Stimulated activated CD8-positive, alpha-beta memory T cell treated with anti-CD3 and anti-CD28 coated beads, Interleukin-7, amount 100 ng/mL, for 48 hours (primary cell): ENCODE results near the gene CRACR2A.

Experiments used
- DNase-seq, 2 donors: peaks; one replicate each; pipeline ENCODE4 v3.0.0-alpha.2; 2020; ENCODE audit warnings: low read depth in 1 of 2; ENCODE audit errors: extremely low read depth in 1 of 2

CRACR2A gene

DNA sequence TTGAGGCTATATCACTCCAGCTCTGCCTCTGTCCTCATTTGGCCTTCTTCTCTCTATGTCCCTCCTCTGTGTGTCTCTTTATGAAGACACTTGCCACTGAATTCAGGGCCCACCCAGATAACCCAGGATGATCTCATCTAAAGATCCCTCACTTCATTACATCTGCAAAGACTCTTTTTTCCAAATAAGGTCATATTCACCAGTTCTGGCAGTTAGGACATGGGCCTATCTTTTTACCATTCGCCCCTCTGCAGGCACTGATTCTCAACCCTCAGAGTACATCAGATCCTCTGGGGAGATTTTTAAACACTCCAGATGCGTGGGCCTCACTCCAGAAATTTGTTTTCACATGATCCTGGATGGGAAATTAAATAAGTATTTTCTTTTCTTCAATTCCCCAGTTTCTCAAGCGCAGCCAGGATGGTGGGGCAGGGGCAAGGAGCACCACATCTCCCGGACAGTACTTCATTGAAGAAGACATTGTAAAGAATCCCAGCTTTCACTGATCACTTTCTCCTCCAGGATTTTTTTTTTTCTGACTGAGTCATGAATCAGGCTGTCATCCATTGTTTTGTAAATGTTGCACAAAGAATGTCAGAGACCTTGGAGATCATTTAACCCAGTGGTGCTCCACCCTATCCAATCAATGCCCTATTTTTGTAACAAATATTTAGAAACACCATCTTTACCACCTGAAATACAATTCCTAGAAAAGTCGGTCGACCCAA, 27.4 kb downstream of the CRACR2A start:
- DNase-seq, result no peak

GRCh38 chr12:3723916-3724805, 28.7 kb downstream of the CRACR2A start:
- DNase-seq, result no peak

DNA sequence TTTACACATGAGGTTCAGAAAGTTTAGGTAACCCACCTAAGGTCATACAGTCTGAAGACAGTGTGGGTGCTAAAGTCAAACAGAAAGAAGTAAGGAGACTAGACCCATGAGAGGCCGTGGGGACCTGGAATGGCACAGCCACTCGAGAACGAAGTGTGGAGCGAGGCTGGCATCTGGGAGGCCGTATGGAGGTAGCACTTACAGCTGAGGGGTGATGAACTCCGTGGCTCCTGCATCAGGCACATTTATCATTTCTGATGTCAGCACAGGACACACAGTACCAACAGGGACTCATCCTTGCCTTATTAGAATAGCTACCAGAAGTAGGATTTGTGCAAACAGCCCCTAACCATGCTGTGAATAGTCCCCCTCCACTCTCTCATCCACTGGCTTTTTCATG, 30.5 kb downstream of the CRACR2A start:
- DNase-seq, result no peak

DNA sequence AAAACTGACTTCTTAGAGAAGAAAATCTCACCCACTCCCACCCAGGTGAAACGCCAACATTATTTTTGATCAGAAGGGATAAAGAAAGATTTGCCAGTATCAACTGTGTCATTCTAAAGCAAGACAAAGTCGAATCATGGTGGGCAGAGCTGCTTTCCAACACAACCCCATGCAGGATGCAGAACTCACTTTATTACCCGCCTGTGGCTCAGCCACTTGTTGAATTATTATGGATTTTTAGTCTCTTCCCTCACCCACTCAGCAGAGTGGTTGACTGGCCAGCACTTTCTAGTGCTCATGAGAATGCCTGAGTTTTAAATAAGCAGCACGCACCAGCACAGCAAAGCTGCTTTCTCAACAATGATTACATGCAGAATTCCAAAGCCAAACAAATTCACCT, 32.1 kb downstream of the CRACR2A start:
- no peak for DNase-seq

- DNase-seq, result no peak
Observed at GRCh38 chr12:3718100-3718499, 34.8 kb downstream of the CRACR2A start.

GRCh38 chr12:3717283-3717898, 35.5 kb downstream of the CRACR2A start:
- no peak for DNase-seq

DNA sequence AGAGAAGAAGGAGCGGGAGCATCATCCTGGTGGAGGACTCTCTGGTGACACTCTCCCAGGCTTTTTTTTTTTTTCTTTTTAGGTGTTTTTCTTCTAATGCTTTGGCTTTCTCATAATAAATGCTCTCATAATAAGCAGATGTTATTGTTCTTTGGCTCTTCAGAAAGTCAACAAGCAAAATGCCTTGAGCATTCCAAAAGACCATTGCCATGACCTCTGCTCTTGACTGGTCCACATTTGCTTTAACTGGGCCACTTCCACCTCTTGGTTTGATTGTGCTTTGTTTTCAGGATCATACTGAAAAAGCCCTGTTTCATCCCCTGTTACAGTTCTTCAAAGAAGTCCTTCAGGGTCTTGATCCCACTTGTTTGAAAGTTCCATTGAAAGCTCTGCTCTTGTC, 36.9 kb downstream of the CRACR2A start:
- no peak for DNase-seq

DNA sequence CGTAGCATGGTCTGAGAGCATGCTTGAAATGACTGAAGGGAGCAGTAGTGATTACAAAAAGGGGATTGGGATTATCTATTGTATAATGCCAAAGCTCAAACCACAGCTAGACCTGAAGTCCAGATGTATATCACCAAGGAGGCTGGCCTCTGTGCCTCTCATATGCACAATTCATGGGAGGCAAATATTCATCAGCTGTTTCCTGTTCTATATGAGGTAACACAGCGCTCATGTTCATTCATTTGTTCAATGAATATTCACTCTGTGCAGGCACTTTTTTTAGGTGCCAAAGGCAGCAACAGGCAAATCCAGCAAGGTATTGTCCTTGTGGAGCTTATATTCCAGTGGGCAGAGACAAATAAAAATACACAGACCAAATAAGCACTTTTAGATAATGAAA, 39.0 kb downstream of the CRACR2A start:
- DNase-seq, result no peak

- DNase-seq, result no peak
Observed at GRCh38 chr12:3713483-3713882, 39.4 kb downstream of the CRACR2A start.

GRCh38 chr12:3712209-3712992, 40.5 kb downstream of the CRACR2A start:
- DNase-seq, result no peak

GRCh38 chr12:3705354-3705675, 47.6 kb downstream of the CRACR2A start:
- no peak for DNase-seq

DNA sequence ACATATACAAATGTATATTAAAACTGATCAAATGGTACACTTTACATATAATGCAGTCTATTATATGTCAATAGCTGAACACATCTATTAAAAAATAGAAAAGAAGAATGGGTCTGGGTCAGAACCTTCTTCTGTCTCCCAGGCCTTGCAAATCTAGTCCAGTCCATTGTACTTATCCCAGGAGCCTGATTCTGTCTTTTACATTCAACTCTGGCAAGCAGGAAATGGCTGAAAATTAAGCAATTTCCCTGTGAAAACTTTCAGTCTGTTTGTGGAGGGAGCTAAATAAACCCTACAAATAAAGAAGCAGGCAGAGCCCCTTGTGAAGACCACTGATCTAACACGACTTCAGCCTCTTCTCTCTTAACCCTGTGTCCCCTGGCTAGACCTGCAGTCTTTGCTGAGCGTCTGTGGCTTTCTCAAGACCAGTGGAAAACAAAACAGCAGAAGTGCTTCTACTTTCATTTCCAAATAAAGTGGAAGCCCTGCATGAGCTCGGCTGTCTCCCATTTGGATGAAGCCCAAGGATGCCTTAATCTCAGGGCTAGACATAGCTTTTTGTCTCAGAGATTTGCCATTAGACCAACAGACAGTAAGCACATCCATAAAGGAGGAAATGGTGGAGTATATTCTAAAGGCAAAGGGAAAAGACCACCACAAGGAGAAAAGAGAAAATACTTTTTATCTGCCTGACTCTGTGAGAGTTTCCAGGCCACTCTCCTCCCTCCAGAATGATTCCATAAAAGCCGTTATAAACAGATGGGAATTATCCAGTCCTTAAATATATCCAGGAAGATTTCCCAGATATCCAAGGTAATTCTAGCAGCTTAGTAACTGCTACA, 48.2 kb downstream of the CRACR2A start:
- no peak for DNase-seq

- DNase-seq, result no peak
Observed at GRCh38 chr12:3700861-3701260, 52.0 kb downstream of the CRACR2A start.

GRCh38 chr12:3698218-3698974, 54.5 kb downstream of the CRACR2A start:
- no peak for DNase-seq

DNA sequence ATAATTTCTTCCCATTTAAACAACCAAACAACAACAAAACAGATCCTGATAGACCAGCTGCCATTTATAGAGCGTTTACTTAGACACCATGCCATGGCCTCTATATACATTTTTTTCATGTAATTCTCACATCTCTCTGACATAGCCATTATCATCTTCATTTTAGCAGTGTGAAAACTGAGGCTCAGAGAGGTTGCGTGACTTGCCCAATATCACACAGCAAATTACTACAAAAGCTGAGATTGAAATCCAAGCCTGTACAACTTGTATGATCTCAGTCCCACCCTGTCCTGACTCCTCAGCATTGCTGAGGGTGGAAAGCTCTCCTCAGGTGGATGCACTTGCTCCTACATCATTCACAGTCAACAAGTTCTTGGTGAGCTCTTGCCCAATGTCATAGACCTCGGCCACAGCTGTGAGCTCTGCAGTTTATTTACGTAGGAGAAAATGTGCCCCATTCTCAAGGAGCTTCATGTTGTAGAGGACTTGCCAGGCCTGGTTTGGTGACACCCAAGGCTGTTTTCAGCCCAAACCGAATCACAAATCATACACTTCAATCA, 55.5 kb downstream of the CRACR2A start:
- no peak for DNase-seq

GRCh38 chr12:3694673-3695072, 58.2 kb downstream of the CRACR2A start:
- no peak for DNase-seq

DNA sequence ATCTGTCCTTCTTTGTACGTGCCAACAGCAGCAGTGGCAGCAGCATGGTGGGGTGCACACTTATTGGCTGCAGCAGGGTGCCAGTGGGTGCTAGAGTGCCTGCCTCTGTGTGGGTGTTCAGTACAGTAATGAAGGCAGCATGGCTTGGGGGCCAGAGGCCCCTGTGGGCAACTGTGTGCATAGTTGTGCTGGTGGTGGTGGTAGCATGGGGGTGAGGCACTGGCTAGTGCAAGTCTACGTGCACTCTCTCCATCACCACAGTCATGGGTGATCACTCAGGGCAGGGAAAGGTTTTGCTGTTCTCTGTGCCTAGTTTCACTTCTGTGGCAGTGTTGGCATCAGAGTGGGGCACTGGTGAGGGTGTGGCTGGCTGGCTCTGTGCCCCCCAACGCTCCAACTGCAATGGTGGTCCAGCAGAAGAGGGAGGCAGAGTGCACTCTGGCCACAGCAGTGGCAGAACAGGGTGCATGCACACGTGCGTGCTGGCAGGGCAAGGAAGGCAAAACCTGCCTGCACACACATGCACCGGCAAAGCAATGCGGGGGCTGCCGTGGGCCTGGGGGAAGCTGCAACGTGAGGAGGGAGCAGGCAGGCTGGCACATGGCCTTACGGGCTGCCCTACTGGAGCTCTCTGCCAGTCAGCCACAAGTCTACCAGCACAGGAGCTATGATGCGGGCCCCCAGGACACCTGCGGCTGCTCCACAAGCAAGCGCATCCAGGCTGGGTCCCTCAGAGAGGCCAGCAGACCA, 60.1 kb downstream of the CRACR2A start:
- DNase-seq, result no peak

- no peak for DNase-seq
Observed at GRCh38 chr12:3686463-3686862, 66.4 kb downstream of the CRACR2A start.

- no peak for DNase-seq
Observed at GRCh38 chr12:3685830-3686229, 67.1 kb downstream of the CRACR2A start.
